Prostate gland (tissue), 2 donors: ENCODE measurements around the gene SLA2.

Experiments
- CTCF ChIP-seq, 4 experiments: fragments of 200-600 bp in 2 of 4; fragments of 450-650 bp in 2 of 4; sonication (generic) in 2 of 4; IDR thresholded peaks; 1 replicate in 3 of 4; 2 replicates in 1 of 4; pipeline ENCODE4 v1.5.1; 2016 to 2019; ENCODE audit warnings: antibody characterized with exemption in 4 of 4, mild to moderate bottlenecking in 2 of 4, moderate library complexity in 2 of 4
- POLR2A ChIP-seq: fragments of 450-650 bp; IDR thresholded peaks from one replicate; pipeline ENCODE4 v1.6.1; 2016; ENCODE audit warnings: antibody characterized with exemption, mild to moderate bottlenecking
- POLR2AphosphoS5 ChIP-seq: sonication (generic); formaldehyde crosslinking; IDR thresholded peaks from one replicate; pipeline ENCODE4 v1.6.1; 2017; ENCODE audit warnings: antibody characterized with exemption

DNA sequence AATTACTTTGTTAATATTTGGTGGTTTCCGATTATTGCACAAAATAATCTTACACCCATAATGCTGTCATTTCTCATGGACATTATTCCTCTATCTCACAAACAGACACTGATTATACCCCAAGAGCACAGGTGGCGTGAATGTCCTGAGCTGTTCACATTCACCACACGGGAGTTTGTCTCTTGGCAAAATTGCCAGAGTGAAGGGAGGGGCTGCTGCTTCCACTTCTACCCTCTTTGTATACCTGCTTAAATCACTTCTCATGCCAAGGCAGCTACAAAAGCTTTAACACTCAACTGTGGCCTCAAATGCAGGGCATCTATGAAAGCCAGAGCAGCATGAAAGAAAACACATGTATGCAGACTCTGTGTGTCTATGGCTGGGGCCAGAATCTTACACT lies 41.9 kb upstream of the SLA2 start:
- TF ChIP-seq CTCF (IDR thresholded peaks at IDR 0.05) (no peak), POLR2A (no peak), POLR2AphosphoS5 (no peak)
